Erythroblast (primary cell): ENCODE data around the gene KIAA0825.

Experiments used
- GATA1 ChIP-seq: IDR thresholded peaks from 2 replicates; pipeline ENCODE4 v1.6.1; 2011; ENCODE audit warnings: low read depth, mild to moderate bottlenecking, control low read depth, low read length, moderate library complexity
- POLR2A ChIP-seq: IDR thresholded peaks from 2 replicates; pipeline ENCODE4 v1.6.1; 2011; ENCODE audit warnings: mild to moderate bottlenecking, low read length

GRCh38 chr5:94564812-94565211 lies 53.6 kb downstream of the KIAA0825 start:
- no peak for TF ChIP-seq POLR2A
- TF ChIP-seq GATA1: no peak
